GM19397 (cell line): Measurements from ENCODE around the gene RNF217.

Source experiments
- ATAC-seq: cut with Tn5 transposase; IDR thresholded peaks from one replicate; pipeline ENCODE4 v1.9.1; 2021; ENCODE audit warnings: mild to moderate bottlenecking, moderate library complexity; ENCODE audit not compliant: unreplicated experiment

Gene RNF217

DNA sequence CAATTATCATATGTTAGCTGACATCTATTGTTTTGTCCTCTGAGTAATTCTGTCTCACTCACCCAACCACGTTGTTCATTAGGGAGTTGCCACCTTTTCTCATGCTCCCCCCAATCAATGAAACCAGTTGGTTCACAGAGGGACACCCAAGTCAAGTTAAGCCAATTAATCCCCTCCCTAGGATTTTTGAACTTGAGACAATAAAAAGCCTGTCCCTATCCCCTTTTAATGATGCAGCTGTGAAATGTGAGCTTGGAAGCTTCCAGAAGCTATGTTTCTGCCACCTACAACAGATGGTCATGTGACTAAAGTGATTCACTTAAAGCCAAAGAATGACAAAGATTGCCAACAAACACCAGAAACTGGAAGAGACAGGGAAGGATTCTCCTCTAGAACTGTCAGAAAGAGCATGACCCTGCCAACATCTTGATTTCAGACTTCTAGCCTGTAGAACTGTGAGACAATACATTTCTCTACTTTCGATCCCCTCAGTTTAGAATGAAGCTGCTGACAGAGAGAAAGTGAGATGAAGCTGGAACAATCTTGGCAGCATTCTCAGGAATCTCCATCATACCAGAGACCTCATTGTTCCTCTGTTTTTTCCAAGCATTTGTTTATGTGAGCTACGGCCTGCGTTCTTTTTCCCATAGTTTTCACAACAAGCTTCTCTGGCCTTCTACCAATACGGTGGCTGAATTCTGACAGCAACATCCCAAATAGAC lies 133.5 kb downstream of the RNF217 start:
- no peak for ATAC-seq

DNA sequence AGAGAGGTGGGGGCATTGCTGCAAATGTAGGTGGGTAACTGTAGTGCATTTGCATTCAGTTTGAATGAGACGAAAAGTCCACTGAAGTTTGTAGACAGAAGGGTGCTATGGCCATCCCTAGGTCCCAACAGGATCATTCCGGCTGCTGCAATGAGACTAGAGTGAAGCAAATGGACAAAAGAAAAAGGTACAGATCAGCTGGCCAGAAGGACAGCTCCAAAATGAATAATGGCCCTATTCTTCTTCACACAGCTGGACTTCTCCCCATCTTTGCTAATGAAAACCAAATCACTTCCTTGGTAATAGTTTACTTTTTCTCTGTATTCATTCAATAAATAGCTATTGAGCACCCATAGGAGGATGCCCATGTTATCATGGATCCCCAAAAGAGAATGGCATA lies 134.9 kb downstream of the RNF217 start:
- no peak for ATAC-seq

DNA sequence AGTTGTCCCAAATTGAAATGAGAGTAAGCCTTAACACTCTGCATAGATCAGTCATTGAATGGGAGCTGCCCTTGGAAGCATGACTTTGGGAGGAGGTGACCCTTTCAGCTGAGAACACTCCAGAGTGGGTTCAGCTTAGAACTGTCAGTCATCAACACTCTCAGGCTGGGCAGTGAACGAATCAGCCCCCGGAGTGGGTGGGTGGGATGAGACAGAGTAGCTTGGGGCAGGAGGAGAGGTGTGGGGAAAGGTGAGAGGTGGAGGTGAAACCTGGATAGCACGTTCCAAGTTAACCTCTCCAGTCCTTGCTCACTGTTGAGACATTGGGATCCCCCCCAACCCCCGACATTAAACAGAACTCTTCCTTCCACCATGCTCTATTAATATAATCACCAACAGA lies 136.0 kb downstream of the RNF217 start:
- ATAC-seq = no peak

DNA sequence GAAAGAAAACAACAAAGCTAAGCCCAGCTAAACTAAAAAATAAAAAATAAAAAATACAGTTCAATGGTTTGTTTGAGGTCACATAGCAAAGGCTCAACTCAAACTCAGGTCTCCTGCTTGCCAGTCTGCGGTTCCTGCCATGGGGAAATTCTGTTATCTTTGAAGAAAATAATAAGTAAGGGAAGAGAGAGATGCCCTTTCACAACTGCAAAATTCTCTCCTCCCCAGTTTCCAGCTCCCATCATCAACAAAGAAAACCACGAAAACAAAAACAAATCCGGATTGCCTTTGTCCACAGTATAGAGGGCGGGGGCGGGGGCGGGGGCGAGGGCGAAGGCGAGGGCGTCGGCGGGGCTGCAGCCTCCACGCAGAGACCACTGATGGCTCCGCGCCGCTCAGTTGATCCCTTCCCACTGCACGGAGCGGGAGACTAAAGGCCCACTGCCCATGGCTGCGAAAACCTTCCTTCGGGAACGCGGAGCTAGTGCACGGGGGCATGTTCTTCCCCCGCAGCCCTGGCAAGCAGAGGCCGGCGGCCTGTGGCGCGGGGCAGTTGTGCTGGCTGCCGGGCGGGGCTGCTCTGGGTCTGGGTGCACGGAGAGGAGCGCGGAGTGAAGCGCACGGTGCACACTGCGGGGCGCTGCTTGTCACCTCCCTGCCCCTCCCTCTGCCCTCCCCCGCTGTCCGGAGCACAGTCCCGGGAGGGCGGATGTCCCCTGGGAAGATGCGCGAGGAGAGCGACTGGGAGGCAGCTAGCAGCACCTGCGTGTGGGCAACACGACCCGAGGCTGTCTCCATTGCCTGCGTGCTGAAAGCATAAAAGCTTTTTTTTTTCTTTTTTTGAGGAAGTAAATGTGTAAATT lies 137.2 kb downstream of the RNF217 start:
- peak; percentile 84 for ATAC-seq

DNA sequence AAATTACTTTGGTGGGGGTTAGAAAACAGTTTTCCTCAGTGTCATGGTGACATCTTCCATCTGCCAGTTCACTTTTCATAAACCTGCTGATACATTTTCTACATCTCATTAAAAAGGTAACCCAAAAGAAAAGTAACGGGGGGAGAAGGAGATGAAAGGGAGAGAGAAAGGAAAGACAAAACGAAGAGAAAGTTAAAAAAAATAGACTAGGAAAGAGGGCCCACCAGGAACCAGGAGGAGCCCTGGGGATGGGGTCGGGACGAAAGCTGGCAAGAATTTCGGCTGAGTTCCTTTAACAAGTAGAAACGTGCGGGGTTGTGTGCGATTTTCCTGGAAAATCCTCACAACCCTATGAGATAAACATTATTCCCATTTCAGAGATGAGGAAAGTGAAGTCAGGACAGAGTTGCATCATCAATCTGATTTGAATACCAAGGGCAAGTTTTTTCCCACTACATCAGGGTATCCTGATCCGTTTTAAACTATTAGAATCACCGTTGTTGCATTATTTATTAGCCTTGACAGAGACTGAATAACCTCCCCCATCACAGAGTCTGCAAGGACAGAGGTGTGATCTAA lies 137.9 kb downstream of the RNF217 start:
- no peak for ATAC-seq

DNA sequence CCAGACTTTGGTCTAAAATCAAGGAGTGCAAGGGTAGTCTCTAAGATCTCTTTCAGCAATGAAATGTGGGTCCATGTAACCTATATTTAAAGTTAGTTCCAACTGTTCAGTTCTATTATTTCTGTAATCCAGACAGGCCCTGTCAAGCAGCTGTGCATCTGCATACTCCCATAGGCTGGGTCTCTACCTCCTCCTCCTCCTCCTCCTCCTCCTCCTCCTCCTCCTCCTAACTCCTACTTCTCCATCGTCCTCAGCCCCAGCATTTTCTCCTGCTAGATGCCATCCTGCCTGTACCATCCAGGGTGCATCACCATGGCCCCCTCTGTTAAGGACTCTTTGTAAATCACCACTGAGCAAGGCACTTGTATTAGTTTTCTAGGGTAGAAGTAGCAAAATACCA lies 138.9 kb downstream of the RNF217 start:
- ATAC-seq = no peak

DNA sequence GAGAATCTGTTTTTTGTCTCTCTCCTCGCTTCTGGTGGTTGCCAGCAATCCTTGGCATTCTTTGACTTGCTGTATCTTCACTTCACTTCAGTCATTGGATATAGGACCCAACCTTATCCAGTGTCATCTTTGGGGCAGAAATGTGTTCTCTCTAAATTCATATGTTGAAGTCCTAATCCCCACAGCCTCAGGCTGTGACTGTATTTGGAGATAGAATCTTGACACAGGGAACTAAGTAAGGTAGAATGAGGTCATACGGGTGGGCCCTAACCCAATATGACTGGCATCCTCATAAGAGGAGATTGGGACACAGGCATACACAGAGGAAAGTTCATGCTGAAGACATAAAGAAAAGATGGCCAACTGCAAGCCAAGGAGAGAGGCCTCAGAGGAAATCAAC lies 139.4 kb downstream of the RNF217 start:
- no peak for ATAC-seq

DNA sequence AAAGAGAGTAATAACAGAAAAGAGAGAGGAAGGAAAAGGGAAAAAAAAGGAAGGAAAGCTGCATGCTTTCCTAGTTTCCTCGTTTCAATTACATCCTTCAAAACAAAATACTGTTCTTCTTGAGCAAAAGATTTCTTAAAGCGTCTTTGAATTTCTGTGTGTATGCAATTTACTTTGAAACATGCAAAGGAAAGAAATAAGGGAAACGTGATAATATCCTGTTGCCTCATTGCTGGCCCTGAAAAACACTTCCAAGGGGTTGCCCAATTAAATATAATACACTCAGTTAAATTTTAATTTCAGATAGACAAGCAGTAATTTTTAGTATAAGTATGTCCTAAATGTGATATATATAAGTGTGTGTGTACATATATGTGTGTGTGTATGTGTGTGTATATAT lies 140.2 kb downstream of the RNF217 start:
- ATAC-seq = no peak

DNA sequence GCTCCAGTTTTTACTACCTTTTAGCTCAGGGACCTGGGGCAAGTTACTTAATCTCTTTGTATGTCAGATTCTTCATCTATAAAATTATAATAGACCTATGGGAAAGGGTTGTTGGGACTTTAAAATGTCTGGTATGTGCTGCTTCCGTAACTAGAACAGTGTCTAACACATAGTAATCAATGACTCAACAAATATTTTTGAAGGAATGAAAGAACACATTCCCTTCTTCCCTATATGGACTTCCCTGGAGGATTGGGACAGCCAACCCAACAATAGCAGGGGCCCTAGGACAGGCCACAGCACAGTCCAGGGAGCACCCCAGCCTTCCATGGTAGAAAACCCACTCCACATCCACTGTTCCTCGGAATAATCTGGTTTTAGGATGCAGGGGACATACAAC lies 140.7 kb downstream of the RNF217 start:
- no peak for ATAC-seq

DNA sequence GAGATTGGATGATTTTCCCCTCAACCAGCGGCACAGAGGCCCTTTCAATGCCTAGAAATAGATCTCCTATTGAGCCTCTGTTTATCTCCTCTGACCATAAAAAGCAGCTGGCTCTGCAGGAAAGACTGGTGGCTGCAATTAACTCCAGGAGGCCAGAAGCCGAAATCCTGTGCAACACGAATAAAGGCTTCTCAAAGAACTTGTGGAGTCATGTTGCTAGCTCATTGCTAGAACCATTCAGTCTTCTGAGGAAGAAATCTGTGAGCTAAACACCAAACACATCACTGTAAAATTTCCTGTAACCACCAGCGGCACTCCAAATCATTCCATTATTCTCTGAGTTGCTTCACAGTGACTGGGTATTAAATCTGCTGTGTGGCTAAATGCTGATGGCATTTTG lies 142.2 kb downstream of the RNF217 start:
- no peak for ATAC-seq

DNA sequence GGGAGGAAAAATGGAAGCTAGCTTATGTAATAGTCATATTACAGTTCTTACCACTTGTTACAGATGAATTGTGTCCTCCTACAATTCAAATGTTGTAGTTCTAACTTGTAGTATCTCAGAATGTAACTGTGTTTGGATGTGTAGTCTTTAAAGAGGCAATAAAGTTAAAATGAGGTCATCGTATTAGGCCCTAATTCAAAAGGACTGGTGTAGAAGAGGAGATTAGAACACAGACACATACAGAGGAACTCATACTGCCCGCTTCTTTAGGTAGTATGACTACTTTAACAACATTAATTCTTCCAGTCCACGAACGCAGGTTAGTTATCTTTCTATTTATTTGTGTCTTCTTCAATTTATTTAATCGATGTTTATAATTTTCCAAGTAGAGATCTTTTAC lies 144.8 kb downstream of the RNF217 start:
- ATAC-seq = no peak

DNA sequence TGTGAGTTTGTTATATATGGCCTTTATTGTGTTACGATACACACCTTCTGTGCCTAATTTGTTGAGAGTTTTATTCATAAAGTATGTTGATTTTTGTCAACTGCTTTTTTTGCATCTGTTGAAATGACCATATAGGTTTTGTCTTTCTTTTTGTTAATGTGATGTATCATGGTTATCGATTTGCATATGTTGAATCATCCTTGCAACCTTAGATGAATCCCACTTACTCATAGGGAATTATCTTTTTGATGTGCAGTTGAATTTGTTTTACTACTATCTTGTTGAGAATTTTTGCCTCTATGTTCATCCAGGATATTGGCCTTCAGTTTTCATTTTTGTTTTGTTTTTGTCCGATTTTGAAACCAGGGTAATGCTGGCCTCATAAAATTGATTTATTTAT lies 145.7 kb downstream of the RNF217 start:
- ATAC-seq = no peak

DNA sequence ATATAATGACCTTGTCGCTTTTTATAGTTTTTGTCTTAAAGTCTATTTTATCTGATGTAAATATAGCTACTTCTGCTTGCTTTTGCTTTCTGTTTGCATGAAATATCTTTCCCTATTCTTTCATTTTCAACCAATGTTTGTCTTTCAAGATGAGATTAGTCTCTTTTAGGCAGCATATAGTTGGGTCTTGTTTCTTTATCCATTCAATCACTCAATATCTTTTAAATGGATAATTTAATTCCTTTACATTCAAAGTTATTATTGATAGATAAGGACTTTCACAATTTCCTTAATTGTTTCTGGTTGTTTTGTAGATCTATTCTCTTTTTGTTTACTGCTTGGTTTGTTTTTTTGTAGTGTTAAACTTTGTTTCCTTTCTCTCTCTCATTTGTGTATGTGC lies 147.8 kb downstream of the RNF217 start:
- ATAC-seq = no peak

DNA sequence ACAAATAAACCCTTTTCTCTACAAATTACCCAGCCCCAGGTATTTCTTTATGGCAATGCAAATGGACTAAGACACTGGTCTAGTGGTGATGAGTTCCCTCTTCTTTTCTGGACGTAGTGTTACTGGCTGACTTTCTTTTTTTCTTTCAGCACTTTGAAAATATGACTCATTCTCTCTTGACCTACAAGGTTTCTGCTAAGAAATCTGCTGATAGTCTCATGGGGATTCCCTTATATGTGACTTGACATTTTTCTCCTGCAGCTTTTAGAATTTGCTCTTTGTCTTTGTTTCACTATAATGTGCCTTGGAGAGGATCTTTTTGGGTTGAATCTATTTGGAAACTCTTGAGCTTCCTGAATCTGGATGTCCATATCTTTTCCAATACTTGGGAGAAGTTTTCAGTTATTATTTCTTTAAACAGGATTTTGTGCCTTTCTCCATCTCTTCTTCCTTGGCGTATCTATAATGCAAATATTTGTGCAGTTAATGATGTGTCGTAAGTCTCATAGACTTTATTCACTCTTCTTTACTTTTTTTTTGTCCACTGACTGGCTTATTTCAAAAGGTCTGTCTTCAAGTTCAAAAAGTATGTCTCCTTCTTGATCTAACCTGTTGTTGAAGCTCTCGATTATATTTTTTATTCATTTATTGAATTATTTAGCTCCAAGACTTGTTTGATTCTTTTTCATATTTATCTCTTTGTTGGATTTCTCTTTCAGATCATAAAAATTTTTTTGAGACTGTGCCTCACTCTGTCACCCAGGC lies 149.2 kb downstream of the RNF217 start:
- no peak for ATAC-seq

DNA sequence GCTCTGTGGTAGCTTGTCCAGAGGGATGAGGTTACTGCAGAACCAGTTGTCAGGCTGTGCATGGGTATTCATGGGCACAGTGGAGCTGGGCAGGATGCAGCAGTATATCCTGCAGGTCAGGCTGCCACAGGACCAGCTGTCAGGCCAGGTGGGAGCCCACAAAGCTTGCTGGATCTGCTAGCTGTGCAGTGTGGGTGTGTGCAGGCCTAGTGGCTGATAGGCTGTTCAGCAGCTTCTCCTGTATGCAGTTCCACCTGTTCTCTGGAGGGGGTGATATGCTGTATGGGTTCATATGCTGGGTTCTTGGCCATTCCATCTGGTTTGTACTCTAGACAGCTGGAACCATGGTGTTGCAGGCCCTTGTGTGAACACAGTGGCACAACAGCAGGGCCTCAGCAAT lies 150.7 kb downstream of the RNF217 start:
- no peak for ATAC-seq

DNA sequence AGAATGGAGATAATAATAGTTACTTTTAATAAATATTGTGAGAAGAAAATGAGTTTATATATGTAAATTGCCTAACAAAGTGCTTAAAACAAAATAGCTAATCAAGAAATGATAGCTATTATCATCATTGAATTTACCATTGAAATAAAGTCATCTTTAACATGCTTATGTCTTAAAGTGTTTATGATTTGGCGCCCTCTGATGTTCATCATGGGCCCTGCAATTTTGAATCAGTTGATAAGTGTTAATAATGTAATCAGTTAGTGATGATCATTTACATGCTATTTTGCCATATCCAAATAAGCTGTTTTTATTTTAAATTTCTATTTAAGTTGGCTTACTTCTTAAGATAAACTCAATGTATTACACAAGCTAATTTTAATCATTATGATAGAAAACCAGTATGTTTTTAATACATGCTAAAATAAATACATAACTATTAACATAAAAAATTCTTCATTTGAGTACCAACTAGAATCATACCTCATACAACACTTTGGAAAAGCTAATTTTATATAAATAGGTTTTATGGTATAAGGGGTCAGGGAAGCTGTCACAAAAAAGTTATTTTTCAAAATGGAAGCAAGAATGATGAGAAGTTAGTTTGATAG lies 152.1 kb downstream of the RNF217 start:
- ATAC-seq = no peak

DNA sequence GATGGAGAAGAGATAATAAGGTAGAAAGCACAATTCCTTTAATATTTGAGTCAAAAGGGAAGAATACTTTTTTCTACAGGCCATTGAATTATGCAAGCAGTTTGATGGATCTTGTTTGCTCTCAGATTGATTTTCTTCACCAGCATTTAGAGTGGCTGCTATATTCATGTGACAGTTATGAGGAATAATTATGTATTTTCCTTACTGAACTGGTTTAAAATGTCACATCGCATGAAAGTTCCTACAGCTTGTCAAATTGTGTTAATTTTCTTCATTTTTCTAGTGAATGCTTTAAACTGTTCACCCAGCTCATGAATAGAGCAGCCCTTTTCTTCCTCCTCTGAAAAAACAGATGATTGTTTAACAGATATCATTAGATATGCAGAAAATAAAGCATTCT lies 153.9 kb downstream of the RNF217 start:
- no peak for ATAC-seq

DNA sequence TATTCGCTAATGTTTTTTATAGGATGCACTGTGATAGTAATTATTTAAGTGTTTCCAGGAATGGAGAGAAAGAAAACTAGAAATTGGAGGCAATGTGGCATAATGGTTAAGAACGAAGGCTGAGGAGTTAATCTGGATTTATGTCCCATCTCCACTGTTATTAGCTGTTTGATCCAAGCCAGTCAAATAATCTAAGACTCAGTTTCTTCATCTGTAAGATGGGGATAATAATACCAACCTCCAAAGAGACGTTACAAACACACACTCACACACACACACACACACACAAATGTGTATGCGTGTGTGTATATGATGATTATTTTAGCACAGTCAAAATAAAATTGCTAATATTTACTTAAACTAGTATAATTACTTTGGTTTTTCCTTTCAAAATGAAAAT lies 154.5 kb downstream of the RNF217 start:
- no peak for ATAC-seq

DNA sequence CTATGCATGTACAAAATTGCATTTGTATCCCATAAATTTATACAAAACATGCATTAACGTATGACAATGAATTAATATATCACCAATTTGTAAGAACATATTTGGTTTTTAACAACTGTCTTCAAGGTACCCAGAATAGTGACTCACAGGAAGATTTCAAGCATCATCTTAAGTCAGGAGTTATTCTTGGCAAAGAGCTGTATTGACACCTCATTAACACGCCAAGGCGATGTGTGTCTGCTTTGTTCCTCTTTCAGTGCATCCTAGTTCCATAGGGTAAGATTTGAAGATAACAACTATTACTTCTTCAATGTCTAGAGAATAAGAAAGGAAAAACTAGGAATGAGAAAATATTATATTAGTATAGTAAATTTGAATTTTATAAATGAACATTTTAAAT lies 155.6 kb downstream of the RNF217 start:
- no peak for ATAC-seq

DNA sequence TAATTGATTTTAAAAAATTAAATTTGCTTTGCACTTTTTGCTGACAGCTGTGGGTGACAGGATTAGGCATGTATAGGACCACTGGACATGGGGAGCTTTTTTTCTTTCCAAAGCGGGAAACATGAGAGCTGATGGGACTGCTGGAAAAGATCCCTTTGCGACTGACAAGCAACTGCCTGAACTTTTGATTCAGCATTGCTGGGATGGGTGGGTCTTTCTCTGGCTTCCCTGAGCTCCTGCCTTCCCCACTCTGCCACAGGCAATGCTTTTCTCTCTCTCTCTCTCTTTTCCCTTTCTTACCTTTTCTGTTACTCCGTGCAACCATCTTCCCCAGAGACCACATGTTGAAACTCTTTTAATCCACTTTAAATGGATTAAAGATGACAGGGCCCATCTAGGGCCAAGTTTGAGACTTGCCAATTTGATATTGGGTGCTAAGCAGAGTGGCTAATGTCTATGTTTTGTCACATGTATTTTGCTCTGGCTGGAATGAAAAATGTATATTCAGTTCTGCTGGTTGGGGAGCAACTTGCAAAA lies 157.9 kb downstream of the RNF217 start:
- no peak for ATAC-seq

DNA sequence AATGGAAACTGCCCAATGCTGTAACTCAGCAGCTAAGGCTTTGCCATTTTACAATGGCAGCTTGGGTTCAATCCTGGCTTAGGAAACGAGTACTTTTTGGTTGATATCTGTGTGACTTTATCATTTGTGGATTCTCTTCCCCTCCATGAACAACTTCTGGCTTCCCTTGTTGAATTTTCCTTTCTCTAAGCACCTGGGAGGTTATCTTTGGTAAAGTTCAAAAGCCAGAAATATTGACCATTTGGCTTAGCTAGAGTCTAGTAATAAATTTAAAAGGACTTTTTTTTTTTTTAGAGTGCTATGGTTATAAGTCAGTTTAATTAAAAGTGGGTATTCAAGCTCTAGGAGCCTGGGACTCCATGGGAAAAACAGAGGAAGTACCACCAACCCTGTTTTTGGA lies 159.7 kb downstream of the RNF217 start:
- no peak for ATAC-seq
